GM12878 (cell line): ENCODE results near the gene DMXL2. TPM values are rescaled to one million over a fixed set of nuclear protein-coding genes. Genes with fewer than 3 reads are reported as not detected.

Experiments
- ATAC-seq: fragments of 200-7000 bp; cut with Tn5 transposase; 3 replicates; pipeline ENCODE4 v1.9.1; 2020; ENCODE audit warnings: mild to moderate bottlenecking, moderate library complexity
- BruUV-seq: library from RNA; stranded (reverse); fragments of 400-500 nt; replicated peaks from 2 replicates; lab custom pipeline; 2021; lab: Mats Ljungman, UMichigan
- CTCF ChIA-PET: fragments of 300-600 bp; sonication (Branson Sonifier 250); formaldehyde crosslinking; extraction: SDS; loops from one replicate; lab custom pipeline; 2021; ENCODE audit warnings: inconsistent platforms; lab: Yijun Ruan, JAX
- POLR2A ChIA-PET: fragments of 350-600 bp; formaldehyde crosslinking; extraction: SDS; loops from one replicate; lab custom pipeline; 2021; ENCODE audit warnings: inconsistent platforms; lab: Charles Lee
- RAD21 ChIA-PET: fragments of 300-600 bp; sonication (Branson Sonifier 250); formaldehyde crosslinking; loops from one replicate; lab custom pipeline; 2023; ENCODE audit warnings: antibody characterized with exemption; ENCODE audit not compliant: unreplicated experiment; lab: Charles Lee
- SMC1A ChIA-PET: fragments of 300-600 bp; sonication (Branson Sonifier 250); formaldehyde crosslinking; loops from one replicate; lab custom pipeline; 2023; ENCODE audit not compliant: unreplicated experiment, uncharacterized antibody; lab: Charles Lee
- DNase-seq: peaks from one replicate; pipeline ENCODE4 v3.0.0-alpha.2; 2011; ENCODE audit warnings: low read depth, low spot score
- FAIRE-seq: peaks from 3 replicates; lab custom pipeline; 2011; peaks lifted over from hg19 to GRCh38; lab: Jason Lieb, UNC
- H2AFZ ChIP-seq: 2 replicates; pipeline ENCODE4 v1.6.0; 2011; ENCODE audit warnings: low read depth, low read length, control low read depth; ENCODE audit not compliant: control insufficient read depth
- H3K27ac ChIP-seq: 2 replicates; pipeline ENCODE4 v1.5.1; 2011; ENCODE audit warnings: control low read depth; ENCODE audit not compliant: control insufficient read depth, insufficient read depth
- H3K27me3 ChIP-seq, 2 experiments: replicated peaks in 1 of 2; 2 replicates each; pipeline versions ENCODE4 v1.6.0 to v1.6.1; 2011; ENCODE audit warnings: low read length in 1 of 2; ENCODE audit not compliant: control insufficient read depth in 2 of 2, insufficient read depth in 2 of 2
- H3K36me3 ChIP-seq, 2 experiments: 2 replicates each; pipeline ENCODE4 v1.5.1; 2011; ENCODE audit warnings: low read length in 1 of 2; ENCODE audit not compliant: control insufficient read depth in 2 of 2, insufficient read depth in 2 of 2
- H3K4me1 ChIP-seq: 2 replicates; pipeline ENCODE4 v1.6.1; 2011; ENCODE audit warnings: mild to moderate bottlenecking, low read length, moderate library complexity, mixed read lengths; ENCODE audit not compliant: control insufficient read depth, insufficient read depth
- H3K4me2 ChIP-seq: 2 replicates; pipeline ENCODE4 v1.6.0; 2011; ENCODE audit warnings: control low read depth; ENCODE audit not compliant: control insufficient read depth, insufficient read depth
- H3K4me3 ChIP-seq: fragments of 200-600 bp; sonication (generic); 2 replicates; pipeline ENCODE4 v1.5.1; 2016
- H3K79me2 ChIP-seq: 2 replicates; pipeline ENCODE4 v1.6.0; 2011; ENCODE audit warnings: low read length; ENCODE audit not compliant: control insufficient read depth, insufficient read depth
- H3K9ac ChIP-seq: 2 replicates; pipeline ENCODE4 v1.8.0; 2011; ENCODE audit warnings: low read length, control low read depth, mixed read lengths; ENCODE audit not compliant: control insufficient read depth, insufficient read depth
- H3K9me3 ChIP-seq: replicated peaks from 3 replicates; pipeline ENCODE4 v1.5.1; 2011; ENCODE audit warnings: mild to moderate bottlenecking, low read length; ENCODE audit not compliant: control insufficient read depth, insufficient read depth
- H4K20me1 ChIP-seq: 2 replicates; pipeline ENCODE4 v1.6.0; 2011; ENCODE audit not compliant: control insufficient read depth, insufficient read depth
- BACH1 ChIP-seq: fragments of 450-650 bp; IDR thresholded peaks from 2 replicates; pipeline ENCODE4 v1.6.1; 2017; ENCODE audit warnings: mild to moderate bottlenecking, borderline replicate concordance
- GATAD2B ChIP-seq: fragments of 450-650 bp; conservative IDR thresholded peaks from 2 replicates; pipeline ENCODE4 v1.6.1; 2017; ENCODE audit warnings: low read depth, mild to moderate bottlenecking, moderate library complexity
- JUNB ChIP-seq: IDR thresholded peaks from 2 replicates; pipeline ENCODE4 v1.6.1; 2016; ENCODE audit warnings: antibody characterized with exemption, mild to moderate bottlenecking
- NFIC ChIP-seq: IDR thresholded peaks from 2 replicates; pipeline ENCODE4 v1.6.1; 2012; ENCODE audit warnings: low read depth, mild to moderate bottlenecking, inconsistent platforms, low read length, moderate library complexity
- RB1 ChIP-seq: fragments of 450-650 bp; formaldehyde crosslinking; IDR thresholded peaks from 2 replicates; pipeline ENCODE4 v1.6.1; 2017; ENCODE audit warnings: mild to moderate bottlenecking, borderline replicate concordance
- RUNX3 ChIP-seq: IDR thresholded peaks from 2 replicates; pipeline ENCODE4 v1.6.1; 2012; ENCODE audit warnings: low read length, inconsistent platforms
- TCF3 ChIP-seq: IDR thresholded peaks from 2 replicates; pipeline ENCODE4 v1.6.1; 2012; ENCODE audit warnings: low read depth, mild to moderate bottlenecking, low read length, borderline replicate concordance; ENCODE audit not compliant: insufficient read depth
- ZNF24 ChIP-seq: fragments of 450-650 bp; IDR thresholded peaks from 2 replicates; pipeline ENCODE4 v1.6.1; 2017; ENCODE audit warnings: antibody characterized with exemption, mild to moderate bottlenecking
- ZSCAN29 ChIP-seq: fragments of 450-650 bp; IDR thresholded peaks from 2 replicates; pipeline ENCODE4 v1.6.1; 2017; ENCODE audit warnings: mild to moderate bottlenecking, moderate library complexity
- WGBS: methylation state at CpG from one replicate; pipeline ENCODE4 v1.1.6; 2016; ENCODE audit warnings: low lambda C conversion rate; ENCODE audit not compliant: insufficient replicate concordance, insufficient coverage; ENCODE audit errors: missing lambda C conversion rate; 5-methylcytosine and 5-hydroxymethylcytosine counted together
- in situ Hi-C: fragments of 300-500 bp; cut with MboI; formaldehyde crosslinking; loops from 9 replicates; pipeline ENCODE4 v1.14.3; 2018; ENCODE audit warnings: mixed read lengths
- intact Hi-C: fragments of 100-400 bp; cut with micrococcal nuclease; formaldehyde crosslinking; loops from one replicate; pipeline ENCODE4 v1.14.2; 2022; ENCODE audit not compliant: unreplicated experiment
- polyA plus RNA-seq, 11 experiments: library from polyadenylated mRNA; depleted of rRNA in 4 of 11; unstranded in 6 of 11; stranded (reverse) in 5 of 11; fragments of >200 nt; fragmentation: Nextera tagmentation in 4 of 11; fragmentation: Illumina TruSeq in 1 of 11; extraction: Ambion mirVana in 4 of 11; extraction: Trizol in 1 of 11; gene quantifications; 1 replicate in 1 of 11; 2 replicates in 10 of 11; pipeline versions ENCODE4 v1.2.1 to v1.2.3, GENCODE V29; 2011 to 2016; ENCODE audit warnings: inconsistent platforms in 2 of 11, missing spikeins in 2 of 11, low read depth in 1 of 11
- total RNA-seq, 4 experiments: library from RNA; depleted of rRNA in 3 of 4; stranded (reverse); fragments of >200 nt in 3 of 4; fragmentation: Illumina TruSeq in 1 of 4; extraction: Trizol in 1 of 4; gene quantifications; 2 replicates each; pipeline versions ENCODE4 v1.2.1 to v1.2.3, GENCODE V29; 2013 to 2021

The DMXL2 gene
- total and polyA plus RNA-seq, 10 of the 15 experiments (the other 5 are each of a cell fraction or from before 2014, with no cell fraction given): 8.5 to 32.1 (median 22.0) TPM

GRCh38 chr15:51623386-51623938, 891 bp upstream of the DMXL2 start:
- in situ Hi-C loops: no loop called here
- CTCF ChIA-PET: interaction anchor here (0.8 to 2.6 kb wide), 3 partner anchors 27 to 113 kb away, joined by 4 to 10 read pairs (median 9); no protein-coding TSS in a partner anchor
- SMC1A ChIA-PET: interaction anchor here (0.7 to 4.2 kb wide), 2 partner anchors 65 to 110 kb away, joined by 3 to 18 read pairs; no protein-coding TSS in a partner anchor
- Histone ChIP-seq H3K4me1 (peaks cover 30% of the 10 kb centered on the region), H3K79me2 (peaks cover 3% of the 10 kb centered on the region), H4K20me1 (no peaks in the 10 kb centered on the region), H3K9ac (peak overlapping the region; percentile 64; the same call in 1 of the 2 replicates), H2AFZ (0 out of 2 replicates have a peak overlapping the region, but pooled peaks have one; percentile 18), H3K4me2 (peak overlapping the region; percentile 94), H3K36me3 (no peaks in the 10 kb centered on the region), H3K4me3 (peak overlapping the region; percentile 75), H3K9me3 (peaks cover 2% of the 10 kb centered on the region; the same call in 1 of the 3 replicates), H3K27me3 (no peaks in the 10 kb centered on the region), H3K27ac (no peak overlapping the region)
- TF ChIP-seq RUNX3 (no peak), RB1 (no peak), BACH1 (no peak), JUNB (peak; percentile 40; the same call in 1 of the 2 replicates), TCF3 (no peak), ZSCAN29 (peak; percentile 19; the same call in 1 of the 2 replicates), NFIC (0 out of 2 replicates have a peak, but pooled peaks have one; percentile 29), GATAD2B (no peak), ZNF24 (no peak)
- TSS peak; percentile 66 for BruUV-seq
- ATAC-seq: no peak
- intact Hi-C loops: loop anchor here (10.0 kb wide), 1 partner anchor 111 kb away; the partner anchor contains the start of gene LYSMD2
- POLR2A ChIA-PET: interaction anchor here (1.6 to 2.6 kb wide), 2 partner anchors 109 to 113 kb away, joined by 3 to 11 read pairs; partner anchors contain the start of gene LYSMD2
- FAIRE-seq: no peak
- RAD21 ChIA-PET: interaction anchor here (1.4 to 4.2 kb wide), 3 partner anchors 23 to 111 kb away, joined by 3 to 20 read pairs (median 7); no protein-coding TSS in a partner anchor
- 15% methylated on average over 8 of the region's 8 CpGs for WGBS
- no peak for DNase-seq
